Adrenal gland (tissue), 12 donors: ENCODE results near the gene ARHGEF16. TPM values are rescaled to one million over a fixed set of nuclear protein-coding genes. Genes with fewer than 3 reads are reported as not detected.

Experiments used
- DNase-seq, 7 donors: peaks; one replicate each; pipeline ENCODE4 v3.0.0-alpha.2; 2019 to 2020
- H3K27ac ChIP-seq, 5 donors: fragments of 200-600 bp; sonication (generic) in 4 of 5; 1 replicate in 3 of 5; 2 replicates in 2 of 5; pipeline versions ENCODE4 v1.5.1 to v1.8.0; 2016 to 2020; ENCODE audit warnings: mild to moderate bottlenecking in 1 of 5
- H3K27me3 ChIP-seq: fragments of 200-600 bp; 2 replicates; pipeline ENCODE4 v1.8.0; 2021
- H3K36me3 ChIP-seq, 2 donors: fragments of 200-600 bp; replicated peaks in 1 of 2; 1 replicate in 1 of 2; 2 replicates in 1 of 2; pipeline versions ENCODE4 v1.5.1 to v1.8.0; 2018 to 2022
- H3K4me1 ChIP-seq, 2 donors: fragments of 200-600 bp; replicated peaks in 1 of 2; 1 replicate in 1 of 2; 2 replicates in 1 of 2; pipeline versions ENCODE4 v1.5.1 to v1.8.0; 2018 to 2021
- H3K4me3 ChIP-seq, 4 donors: fragments of 200-600 bp; sonication (generic) in 3 of 4; one replicate each; pipeline ENCODE4 v1.5.1; 2016 to 2018
- H3K9me3 ChIP-seq, 3 donors: fragments of 200-600 bp; sonication (generic) in 1 of 3; replicated peaks in 1 of 3; 1 replicate in 2 of 3; 2 replicates in 1 of 3; pipeline versions ENCODE4 v1.5.1 to v1.8.0; 2016 to 2021
- CTCF ChIP-seq, 6 experiments: fragments of 450-650 bp in 4 of 6; fragments of 200-600 bp in 2 of 6; sonication (generic) in 1 of 6; IDR thresholded peaks; 1 replicate in 5 of 6; 2 replicates in 1 of 6; pipeline versions ENCODE4 v1.5.1 to v1.8.0; 2016 to 2021; ENCODE audit warnings: antibody characterized with exemption in 6 of 6, mild to moderate bottlenecking in 2 of 6, moderate library complexity in 1 of 6
- POLR2A ChIP-seq, 2 donors: fragments of 450-650 bp; IDR thresholded peaks; one replicate each; pipeline ENCODE4 v1.6.1; 2017; ENCODE audit warnings: antibody characterized with exemption in 2 of 2, mild to moderate bottlenecking in 2 of 2, moderate library complexity in 1 of 2
- WGBS, 4 donors: extraction: QIAGEN DNeasy Blood & Tissue Kit in 2 of 4; methylation state at CpG; one replicate each; pipeline versions ENCODE4 v1.1.5 to v1.1.7; 2013 to 2017; 5-methylcytosine and 5-hydroxymethylcytosine counted together
- intact Hi-C, 2 donors: fragments of 100-400 bp; cut with DNase I; formaldehyde crosslinking; loops; one replicate each; pipeline versions ENCODE4 v1.14.1 to v1.15.0; 2022 to 2023
- polyA plus RNA-seq, 3 donors: library from polyadenylated mRNA; stranded (reverse); fragments of 200-250 nt in 2 of 3; fragments of 350-450 nt in 1 of 3; fragmentation: Illumina TruSeq in 1 of 3; extraction: RNeasy Lipid Tissue Mini Kit (QIAGEN cat#74804) in 1 of 3; gene quantifications; one replicate each; pipeline ENCODE4 v1.2.3, GENCODE V29; 2013 to 2014
- total RNA-seq, 9 donors: library from RNA; depleted of rRNA in 4 of 9; stranded (reverse); fragments of >200 nt in 4 of 9; fragments of 120-200 nt in 1 of 9; fragmentation: NEBNext Ultra II Directional in 1 of 9; extraction: Animal tissue kit (Norgen Biotek cat#: 25700) in 1 of 9; gene quantifications; one replicate each; pipeline versions ENCODE4 v1.1.0 to v1.2.4, GENCODE V29; 2013 to 2023
- donor health status: healthy with polysubstance abuse.
- donor health status: Bipolar disorder and iron deficiency.
- donor health status: DM: yes; HTN: yes; CAD: no.
- donor health status: DM: no; HTN: no; CAD: no.
- donor health status: DM: no; HTN: no; CAD: no.
- donor health status: DM: yes; HTN: yes; CAD: no.

Gene ARHGEF16
- total and polyA plus RNA-seq, 12 donors, result 0.11 to 3.1 (median 0.83) TPM

- H3K27me3 ChIP-seq, result no peaks in the 10 kb centered on the region
- 75 to 87% (median 83%) methylated on average over 7 to 8 of the region's 8 CpGs for WGBS, 4 donors
- H3K27ac ChIP-seq, result no peak overlapping the region
- intact Hi-C loops, result no loop called here
- no peaks in the 10 kb centered on the region for H3K4me1 ChIP-seq
- no peaks in the 10 kb centered on the region for H3K9me3 ChIP-seq
- H3K36me3 ChIP-seq, result no peaks in the 10 kb centered on the region
- DNase-seq, result no peak
- no peak overlapping the region for H3K4me3 ChIP-seq
- TF ChIP-seq CTCF (IDR thresholded peaks at IDR 0.05), result no peak
- TF ChIP-seq POLR2A (IDR thresholded peaks at IDR 0.05), result no peak
Measured at GRCh38 chr1:3503525-3503886, 49.0 kb downstream of the ARHGEF16 start.

GRCh38 chr1:3504151-3504821 lies 49.8 kb downstream of the ARHGEF16 start:
- no peak for TF ChIP-seq POLR2A (IDR thresholded peaks at IDR 0.05)

DNA sequence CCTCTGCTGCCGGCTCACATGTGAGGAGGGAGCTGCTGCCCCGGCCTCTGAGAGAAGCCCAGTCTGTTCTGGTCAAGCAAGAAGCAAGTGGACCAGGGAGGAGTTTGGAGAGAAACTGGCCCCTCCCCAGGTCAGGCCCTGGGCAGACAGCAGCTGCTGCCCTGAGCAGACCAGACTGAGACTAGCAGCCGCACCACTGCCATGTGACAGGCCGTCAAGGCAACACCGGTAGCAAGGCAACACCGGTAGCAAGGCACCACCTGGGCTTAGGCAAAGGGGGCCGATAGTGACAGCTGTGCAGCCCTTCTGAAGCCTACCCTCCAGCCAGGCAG lies 50.3 kb downstream of the ARHGEF16 start:
- DNase-seq, result no peak
- Histone ChIP-seq H3K27me3 (no peaks in the 10 kb centered on the region), H3K9me3 (no peaks in the 10 kb centered on the region), H3K4me1 (no peaks in the 10 kb centered on the region), H3K27ac (peak overlapping the region in 1 of 5 donors; percentile 22), H3K4me3 (no peak overlapping the region), H3K36me3 (no peaks in the 10 kb centered on the region)
- TF ChIP-seq POLR2A (IDR thresholded peaks at IDR 0.05) (no peak), CTCF (IDR thresholded peaks at IDR 0.05) (no peak)
- intact Hi-C loops, result no loop called here
- 60 to 85% (median 78%) methylated on average over 5 to 7 of the region's 7 CpGs; no CpG with 5 or more reads in 1 of the 4 donors for WGBS, 4 donors

More at GRCh38 chr1:3504151-3504821, 49.8 kb downstream of the ARHGEF16 start:
- intact Hi-C loops, result no loop called here
- Histone ChIP-seq H3K27me3 (no peaks in the 10 kb centered on the region), H3K4me3 (no peak overlapping the region), H3K9me3 (no peaks in the 10 kb centered on the region), H3K27ac (peak overlapping the region in 1 of 5 donors; percentile 22), H3K4me1 (no peaks in the 10 kb centered on the region), H3K36me3 (no peaks in the 10 kb centered on the region)
- DNase-seq, result peak in 3 of 7 donors; percentile 10 to 41 (median 31)
- WGBS, 4 donors, result 79 to 84% (median 82%) methylated on average over 18 to 31 of the region's 31 CpGs

DNA sequence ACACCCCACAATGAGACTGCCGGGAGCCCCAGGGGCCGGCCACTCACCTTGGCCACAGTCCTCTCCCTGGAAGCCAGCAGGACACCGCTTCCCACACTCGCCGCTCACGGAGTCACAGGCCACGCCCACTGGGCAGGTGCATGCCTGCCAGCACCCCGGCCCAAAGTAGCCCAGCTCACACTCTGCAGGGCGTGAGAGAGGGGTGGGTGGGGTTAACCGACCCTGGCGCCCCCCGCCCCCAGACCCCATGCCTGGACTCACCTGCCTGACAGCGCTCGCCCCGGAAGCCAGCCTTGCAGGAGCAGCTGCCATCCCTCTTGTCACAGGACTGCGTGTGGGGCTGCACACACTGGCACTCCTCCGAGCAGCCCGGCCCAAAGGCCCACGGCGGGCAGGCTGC lies 50.7 kb downstream of the ARHGEF16 start:
- WGBS, 4 donors, result 71 to 84% (median 84%) methylated on average over 6 to 18 of the region's 20 CpGs

More for the DNA sequence above, 50.7 kb downstream of the ARHGEF16 start:
- H3K27ac ChIP-seq, result no peak overlapping the region
- H3K9me3 ChIP-seq, result no peaks in the 10 kb centered on the region
- H3K27me3 ChIP-seq, result no peaks in the 10 kb centered on the region
- intact Hi-C loops, result no loop called here
- H3K4me3 ChIP-seq, result no peak overlapping the region
- no peaks in the 10 kb centered on the region for H3K4me1 ChIP-seq
- TF ChIP-seq CTCF (IDR thresholded peaks at IDR 0.05) (no peak), POLR2A (IDR thresholded peaks at IDR 0.05) (no peak)
- no peak for DNase-seq
- no peaks in the 10 kb centered on the region for H3K36me3 ChIP-seq
